Ishikawa (cell line): ENCODE measurements around the gene TRHDE.

Experiments
- NFIC ChIP-seq: IDR thresholded peaks from 2 replicates; pipeline ENCODE4 v1.6.1; 2012
- RAD21 ChIP-seq: IDR thresholded peaks from 2 replicates; pipeline ENCODE4 v1.6.1; 2012; ENCODE audit warnings: low read depth
- TEAD4 ChIP-seq: IDR thresholded peaks from 2 replicates; pipeline ENCODE4 v1.6.1; 2012
- ZBTB7A ChIP-seq: IDR thresholded peaks from 2 replicates; pipeline ENCODE4 v1.6.1; 2012; ENCODE audit warnings: low read depth
- TF ChIP-seq, protein P1 (sequence below): IDR thresholded peaks from 2 replicates; pipeline ENCODE4 v1.6.1; 2012; ENCODE audit warnings: low read depth, mild to moderate bottlenecking
- TF ChIP-seq, protein P2 (sequence below): IDR thresholded peaks from 2 replicates; pipeline ENCODE4 v1.6.1; 2012
- TF ChIP-seq, protein P3 (sequence below): IDR thresholded peaks from 2 replicates; pipeline ENCODE4 v1.6.1; 2012

DNA sequence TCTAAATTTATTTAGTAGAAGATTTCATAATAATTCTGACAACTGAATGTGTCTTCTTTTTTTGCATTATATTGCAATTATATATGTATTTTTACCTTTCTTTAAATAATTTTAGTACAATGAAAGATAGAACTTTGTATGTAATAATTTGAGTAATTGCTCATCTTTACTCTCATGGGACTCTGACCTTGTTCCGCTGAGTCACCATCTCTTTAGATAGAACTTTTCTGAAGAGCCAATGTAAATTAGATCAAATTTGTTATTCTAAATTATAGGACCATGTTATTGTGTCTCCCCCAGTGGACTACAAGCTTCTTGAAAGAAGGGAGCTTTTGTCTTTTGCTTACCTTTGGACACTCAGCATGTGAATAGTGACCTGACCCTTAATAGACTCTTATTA, 96.1 kb downstream of the TRHDE start:
- TF ChIP-seq, protein P1, sequence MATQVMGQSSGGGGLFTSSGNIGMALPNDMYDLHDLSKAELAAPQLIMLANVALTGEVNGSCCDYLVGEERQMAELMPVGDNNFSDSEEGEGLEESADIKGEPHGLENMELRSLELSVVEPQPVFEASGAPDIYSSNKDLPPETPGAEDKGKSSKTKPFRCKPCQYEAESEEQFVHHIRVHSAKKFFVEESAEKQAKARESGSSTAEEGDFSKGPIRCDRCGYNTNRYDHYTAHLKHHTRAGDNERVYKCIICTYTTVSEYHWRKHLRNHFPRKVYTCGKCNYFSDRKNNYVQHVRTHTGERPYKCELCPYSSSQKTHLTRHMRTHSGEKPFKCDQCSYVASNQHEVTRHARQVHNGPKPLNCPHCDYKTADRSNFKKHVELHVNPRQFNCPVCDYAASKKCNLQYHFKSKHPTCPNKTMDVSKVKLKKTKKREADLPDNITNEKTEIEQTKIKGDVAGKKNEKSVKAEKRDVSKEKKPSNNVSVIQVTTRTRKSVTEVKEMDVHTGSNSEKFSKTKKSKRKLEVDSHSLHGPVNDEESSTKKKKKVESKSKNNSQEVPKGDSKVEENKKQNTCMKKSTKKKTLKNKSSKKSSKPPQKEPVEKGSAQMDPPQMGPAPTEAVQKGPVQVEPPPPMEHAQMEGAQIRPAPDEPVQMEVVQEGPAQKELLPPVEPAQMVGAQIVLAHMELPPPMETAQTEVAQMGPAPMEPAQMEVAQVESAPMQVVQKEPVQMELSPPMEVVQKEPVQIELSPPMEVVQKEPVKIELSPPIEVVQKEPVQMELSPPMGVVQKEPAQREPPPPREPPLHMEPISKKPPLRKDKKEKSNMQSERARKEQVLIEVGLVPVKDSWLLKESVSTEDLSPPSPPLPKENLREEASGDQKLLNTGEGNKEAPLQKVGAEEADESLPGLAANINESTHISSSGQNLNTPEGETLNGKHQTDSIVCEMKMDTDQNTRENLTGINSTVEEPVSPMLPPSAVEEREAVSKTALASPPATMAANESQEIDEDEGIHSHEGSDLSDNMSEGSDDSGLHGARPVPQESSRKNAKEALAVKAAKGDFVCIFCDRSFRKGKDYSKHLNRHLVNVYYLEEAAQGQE, result no peak
- no peak for TF ChIP-seq NFIC
- no peak for TF ChIP-seq RAD21
- TF ChIP-seq, protein P2, sequence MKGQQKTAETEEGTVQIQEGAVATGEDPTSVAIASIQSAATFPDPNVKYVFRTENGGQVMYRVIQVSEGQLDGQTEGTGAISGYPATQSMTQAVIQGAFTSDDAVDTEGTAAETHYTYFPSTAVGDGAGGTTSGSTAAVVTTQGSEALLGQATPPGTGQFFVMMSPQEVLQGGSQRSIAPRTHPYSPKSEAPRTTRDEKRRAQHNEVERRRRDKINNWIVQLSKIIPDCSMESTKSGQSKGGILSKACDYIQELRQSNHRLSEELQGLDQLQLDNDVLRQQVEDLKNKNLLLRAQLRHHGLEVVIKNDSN, result no peak
- no peak for TF ChIP-seq TEAD4
- TF ChIP-seq ZBTB7A, result no peak
- TF ChIP-seq, protein P3, sequence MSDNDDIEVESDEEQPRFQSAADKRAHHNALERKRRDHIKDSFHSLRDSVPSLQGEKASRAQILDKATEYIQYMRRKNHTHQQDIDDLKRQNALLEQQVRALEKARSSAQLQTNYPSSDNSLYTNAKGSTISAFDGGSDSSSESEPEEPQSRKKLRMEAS, result no peak
